Uterus (tissue), 2 donors: ENCODE data around the gene POLR1F.

Experiments used
- CTCF ChIP-seq, 4 experiments: fragments of 200-600 bp in 2 of 4; fragments of 450-650 bp in 2 of 4; sonication (generic) in 2 of 4; IDR thresholded peaks; one replicate each; pipeline ENCODE4 v1.5.1; 2016 to 2019; ENCODE audit warnings: antibody characterized with exemption in 4 of 4, mild to moderate bottlenecking in 2 of 4, moderate library complexity in 1 of 4
- POLR2A ChIP-seq, 2 donors: fragments of 450-650 bp; IDR thresholded peaks; one replicate each; pipeline ENCODE4 v1.6.1; 2016; ENCODE audit warnings: antibody characterized with exemption in 2 of 2, mild to moderate bottlenecking in 1 of 2, moderate library complexity in 1 of 2

- no peak for TF ChIP-seq CTCF (IDR thresholded peaks at IDR 0.05)
- TF ChIP-seq POLR2A (IDR thresholded peaks at IDR 0.05), result no peak
These were observed 60.0 kb downstream of the POLR1F start for GRCh38 chr7:19648791-19649190.
